HAP-1 (cell line): ENCODE data around the gene CCDC57.

ENCODE experiments used
- DNase-seq, 2 experiments: peaks; one replicate each; pipeline ENCODE4 v3.0.0-alpha.2; 2016 to 2020; ENCODE audit warnings: low spot score in 2 of 2
- H3K27me3 ChIP-seq: fragments of 250-450 bp; sonication (Bioruptor Pico); 2 replicates; pipeline ENCODE4 v1.5.1; 2020; ENCODE audit warnings: low read depth, mild to moderate bottlenecking, moderate library complexity
- H3K36me3 ChIP-seq: fragments of 250-450 bp; sonication (Bioruptor Pico); replicated peaks from 2 replicates; pipeline ENCODE4 v1.5.1; 2020; ENCODE audit warnings: mild to moderate bottlenecking
- H3K4me1 ChIP-seq: fragments of 250-450 bp; sonication (Bioruptor Pico); 2 replicates; pipeline ENCODE4 v1.5.1; 2020; ENCODE audit warnings: mild to moderate bottlenecking
- H3K4me3 ChIP-seq: fragments of 250-450 bp; sonication (Bioruptor Pico); 2 replicates; pipeline ENCODE4 v1.5.1; 2020; ENCODE audit warnings: mild to moderate bottlenecking, moderate library complexity
- H3K9me3 ChIP-seq: fragments of 250-450 bp; sonication (Bioruptor Pico); 2 replicates; pipeline ENCODE4 v1.5.1; 2020; ENCODE audit warnings: mild to moderate bottlenecking, moderate library complexity
- in situ Hi-C: fragments of 300-500 bp; cut with MboI; formaldehyde crosslinking; loops from 3 replicates; pipeline ENCODE4 v1.14.3; 2020; ENCODE audit warnings: low sequenced_read_pairs, inconsistent platforms, mixed read lengths

CCDC57 gene

GRCh38 chr17:82234211-82235055 is 21.8 kb upstream of the CCDC57 start:
- no peak for DNase-seq
- H3K4me1 ChIP-seq, result peaks cover 22% of the 10 kb centered on the region
- no peak overlapping the region for H3K4me3 ChIP-seq
- in situ Hi-C loops, result no loop called here
- no peaks in the 10 kb centered on the region for H3K9me3 ChIP-seq
- no peaks in the 10 kb centered on the region for H3K27me3 ChIP-seq
- H3K36me3 ChIP-seq, result peaks cover 30% of the 10 kb centered on the region

DNA sequence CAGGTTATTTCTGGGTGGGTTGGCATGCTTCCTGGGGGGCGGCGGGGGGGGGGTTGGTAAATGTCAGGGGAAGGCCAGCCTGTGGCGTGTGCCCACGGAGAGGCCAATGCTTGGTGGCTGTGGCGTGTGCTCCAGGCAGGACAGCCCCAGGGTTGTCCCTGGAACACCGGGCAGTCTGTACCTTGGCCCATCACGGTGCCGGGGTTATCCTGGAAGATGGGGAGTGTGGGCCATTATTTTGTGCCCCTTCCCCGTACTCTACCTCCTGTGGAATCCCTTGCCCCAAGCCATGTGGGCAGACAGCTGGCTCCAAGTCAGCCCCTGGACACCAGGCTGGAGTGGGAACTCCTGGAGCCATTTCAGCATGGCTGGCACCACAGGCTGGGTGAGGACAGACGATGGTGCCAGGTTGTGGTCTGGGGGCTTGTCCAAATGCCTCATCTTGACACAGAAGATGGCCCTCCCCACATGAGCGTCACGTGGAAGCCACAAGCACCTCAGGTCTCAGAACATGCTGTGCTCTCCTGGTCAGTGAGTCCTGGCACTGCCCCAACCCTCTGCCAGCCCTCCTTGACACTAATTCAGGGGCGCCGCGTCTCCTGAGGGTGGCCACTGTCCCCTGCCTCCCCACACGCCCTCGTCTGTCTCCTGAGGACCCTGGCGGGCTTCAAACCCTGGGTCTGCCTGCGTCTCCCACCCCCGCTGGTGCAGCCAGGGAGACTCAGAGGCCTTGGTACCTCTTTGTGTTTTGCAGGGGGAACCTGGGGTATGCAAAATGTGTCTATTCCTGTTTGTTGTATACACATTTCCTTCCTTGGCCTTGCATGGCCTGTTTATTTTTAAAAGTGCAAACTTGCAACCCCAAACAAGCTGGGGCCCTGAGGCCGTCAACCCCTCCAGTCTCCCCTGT is 20.5 kb upstream of the CCDC57 start:
- in situ Hi-C loops, result no loop called here
- peaks cover 22% of the 10 kb centered on the region for H3K4me1 ChIP-seq

GRCh38 chr17:82232322-82232820 is 19.7 kb upstream of the CCDC57 start:
- DNase-seq, result no peak
- Histone ChIP-seq H3K4me1 (peaks cover 22% of the 10 kb centered on the region), H3K36me3 (peaks cover 16% of the 10 kb centered on the region), H3K4me3 (no peak overlapping the region), H3K27me3 (no peaks in the 10 kb centered on the region), H3K9me3 (no peaks in the 10 kb centered on the region)
- in situ Hi-C loops, result no loop called here

More for the DNA sequence above, 20.5 kb upstream of the CCDC57 start:
- no peaks in the 10 kb centered on the region for H3K27me3 ChIP-seq
- H3K4me3 ChIP-seq, result no peak overlapping the region
- no peaks in the 10 kb centered on the region for H3K9me3 ChIP-seq
- no peak for DNase-seq
- H3K36me3 ChIP-seq, result peaks cover 22% of the 10 kb centered on the region

GRCh38 chr17:82231562-82232321 is 19.1 kb upstream of the CCDC57 start:
- peak overlapping the region; percentile 56 for H3K4me3 ChIP-seq
- H3K9me3 ChIP-seq, result no peaks in the 10 kb centered on the region
- in situ Hi-C loops, result no loop called here
- peaks cover 22% of the 10 kb centered on the region for H3K4me1 ChIP-seq
- H3K27me3 ChIP-seq, result no peaks in the 10 kb centered on the region
- H3K36me3 ChIP-seq, result peaks cover 9% of the 10 kb centered on the region
- DNase-seq, result peak in 1 of 2 experiments; percentile 71

- Histone ChIP-seq H3K4me1 (peaks cover 22% of the 10 kb centered on the region), H3K36me3 (peaks cover 4% of the 10 kb centered on the region), H3K27me3 (no peaks in the 10 kb centered on the region), H3K9me3 (no peaks in the 10 kb centered on the region), H3K4me3 (peak overlapping the region; percentile 56)
- DNase-seq, result no peak
- in situ Hi-C loops, result no loop called here
Measured at GRCh38 chr17:82231312-82231561, 18.6 kb upstream of the CCDC57 start.

- in situ Hi-C loops, result no loop called here
- Histone ChIP-seq H3K4me3 (peak overlapping the region; percentile 56), H3K4me1 (peaks cover 22% of the 10 kb centered on the region), H3K9me3 (no peaks in the 10 kb centered on the region), H3K36me3 (no peaks in the 10 kb centered on the region; the same call in 1 of the 2 replicates), H3K27me3 (no peaks in the 10 kb centered on the region)
- peak; percentile 49 to 90 for DNase-seq
Measured at GRCh38 chr17:82230609-82231311, 18.1 kb upstream of the CCDC57 start.

DNA sequence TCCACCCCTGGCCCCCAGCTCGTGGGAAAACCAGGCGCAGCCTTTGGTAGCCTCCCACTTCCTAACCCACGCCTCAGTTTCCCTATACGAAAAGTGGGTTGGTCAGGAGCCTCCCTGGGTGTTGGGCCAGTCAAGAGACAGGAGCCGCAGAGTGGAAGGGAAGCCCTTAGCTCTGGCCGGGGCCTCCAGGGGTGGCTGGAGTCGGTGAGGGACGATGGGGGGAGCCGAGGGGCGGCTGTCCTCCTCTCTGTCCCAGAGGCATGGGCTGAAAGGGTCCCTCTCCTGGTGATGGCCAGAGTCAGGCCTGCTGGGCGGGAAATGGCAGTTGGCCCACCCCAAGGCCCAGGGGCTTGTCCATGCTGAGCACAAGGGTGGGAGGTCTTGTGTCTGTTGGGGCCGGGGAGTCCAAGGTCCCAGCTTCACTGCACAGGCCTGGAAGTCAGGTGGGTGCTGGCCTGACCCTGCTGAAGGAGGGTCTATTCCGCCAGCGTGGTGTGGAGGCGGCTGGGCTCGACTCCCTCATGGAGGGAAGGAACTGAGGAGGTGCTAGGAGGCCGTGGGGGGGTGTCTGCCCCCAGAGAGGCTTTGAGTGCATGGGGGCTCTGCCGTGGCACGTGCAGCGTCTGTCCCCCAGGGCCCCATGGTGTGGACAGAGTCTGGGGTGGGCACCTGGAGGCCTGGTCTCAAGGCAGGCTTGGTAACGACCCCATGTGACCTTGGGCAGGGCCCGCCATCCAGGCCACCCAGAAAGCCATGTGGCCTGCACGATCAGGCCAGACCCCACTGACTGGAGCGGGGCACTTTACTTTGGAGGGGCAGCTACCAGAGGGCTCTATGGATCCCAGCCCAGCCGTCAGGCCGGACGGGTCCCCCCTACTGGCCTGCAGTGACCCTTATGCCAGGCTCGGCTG is 17.3 kb upstream of the CCDC57 start:
- peaks cover 22% of the 10 kb centered on the region for H3K4me1 ChIP-seq
- no peak for DNase-seq
- no peaks in the 10 kb centered on the region for H3K27me3 ChIP-seq
- H3K9me3 ChIP-seq, result no peaks in the 10 kb centered on the region
- H3K4me3 ChIP-seq, result peak overlapping the region; percentile 56
- no peaks in the 10 kb centered on the region for H3K36me3 ChIP-seq
- in situ Hi-C loops, result no loop called here

- Histone ChIP-seq H3K4me1 (peaks cover 22% of the 10 kb centered on the region), H3K36me3 (no peaks in the 10 kb centered on the region), H3K27me3 (no peaks in the 10 kb centered on the region), H3K9me3 (no peaks in the 10 kb centered on the region), H3K4me3 (peak within 1 kb of the TSS; percentile 56)
- in situ Hi-C loops, result no loop called here
- DNase-seq, result peak; percentile 49 to 83
Measured at GRCh38 chr17:82228842-82229697, 16.4 kb upstream of the CCDC57 start, which contains the start of gene SLC16A3. SLC16A3 (plus strand) TSS chr17:82229042; CDS start chr17:82236009, 6,967 bp downstream.

DNA sequence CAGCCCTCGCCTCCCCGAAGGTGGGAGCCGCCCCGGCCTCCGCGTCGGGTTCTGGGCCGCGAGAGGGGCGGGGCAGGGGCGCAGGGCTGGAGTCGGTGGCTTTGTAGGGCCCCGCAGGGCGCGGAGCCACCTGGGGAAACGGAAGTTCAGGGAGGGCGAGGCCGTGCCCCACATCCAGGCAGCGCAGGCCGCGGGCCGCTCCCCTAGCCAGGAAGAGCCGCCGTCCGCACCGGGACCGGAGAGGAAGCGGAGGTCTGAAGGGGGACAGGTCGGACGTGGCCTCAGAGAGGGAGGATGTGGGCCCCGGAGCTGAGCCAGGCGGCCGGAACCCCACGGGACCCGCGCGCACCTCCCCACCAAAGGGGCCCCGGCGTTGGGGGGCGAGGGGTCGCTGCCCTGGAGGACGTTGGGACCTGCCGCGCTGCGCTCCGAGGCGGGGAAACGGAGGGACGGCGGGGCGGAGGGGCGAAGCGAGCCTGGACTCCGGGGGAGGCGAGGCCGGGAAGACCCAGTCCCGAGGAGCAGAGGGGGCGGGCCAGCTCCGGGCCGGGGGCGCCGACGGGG is 15.7 kb upstream of the CCDC57 start:
- Histone ChIP-seq H3K4me3 (peak overlapping the region; percentile 29), H3K36me3 (no peaks in the 10 kb centered on the region), H3K4me1 (peaks cover 22% of the 10 kb centered on the region), H3K27me3 (no peaks in the 10 kb centered on the region), H3K9me3 (no peaks in the 10 kb centered on the region)
- in situ Hi-C loops, result no loop called here
- no peak for DNase-seq

DNA sequence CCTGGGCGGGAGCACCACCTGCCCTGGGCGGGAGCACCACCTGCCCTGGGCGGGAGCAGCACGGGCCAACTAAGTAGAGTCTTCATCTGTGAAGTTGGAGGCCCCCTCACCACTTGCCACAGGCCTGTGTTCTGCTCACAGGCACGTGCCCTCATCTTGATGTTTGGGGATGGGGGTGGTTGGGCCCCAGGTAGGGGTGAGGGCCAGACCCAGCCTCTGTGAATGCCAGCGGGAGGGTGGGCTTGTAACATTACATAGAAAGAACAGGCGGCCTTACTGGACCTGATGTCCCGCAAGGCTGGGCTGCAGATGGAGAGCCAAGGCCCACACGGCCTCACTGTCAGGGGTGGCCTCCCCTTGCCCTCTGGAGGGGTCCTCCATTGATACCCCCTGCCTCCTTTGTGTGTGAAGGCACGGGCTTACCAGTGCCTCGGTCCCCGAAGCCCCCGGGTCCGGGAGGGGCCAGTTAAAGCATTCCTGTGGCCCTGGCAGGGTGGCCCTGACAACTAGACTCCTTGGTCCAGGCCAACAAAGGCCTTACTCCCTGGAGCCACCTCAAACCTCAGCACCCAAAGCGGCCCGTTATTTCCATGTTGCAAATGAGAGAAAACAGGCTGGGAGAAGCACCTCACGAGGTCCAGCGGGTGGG is 15.1 kb upstream of the CCDC57 start:
- no peak for DNase-seq
- peak overlapping the region; percentile 29; the same call in 1 of the 2 replicates for H3K4me3 ChIP-seq
- H3K9me3 ChIP-seq, result no peaks in the 10 kb centered on the region
- H3K27me3 ChIP-seq, result no peaks in the 10 kb centered on the region
- in situ Hi-C loops, result no loop called here
- H3K36me3 ChIP-seq, result no peaks in the 10 kb centered on the region
- peaks cover 22% of the 10 kb centered on the region for H3K4me1 ChIP-seq
